ENCODE data around the gene IPO9.

GRCh38 chr1:201877877-201878401, 49.0 kb downstream of the IPO9 start:
- peak; percentile 69 for TF ChIP-seq CTCF (conservative IDR thresholded peaks at IDR 0.05; ENCODE audit: low read depth, low read length)
- TF ChIP-seq EZH2 (IDR thresholded peaks at IDR 0.05; ENCODE audit: borderline replicate concordance, low read depth, low read length, poor library complexity, severe bottlenecking) = no peak

Data from A673 (cell line).